HepG2 (cell line): ENCODE results near the gene PPME1. TPM values are rescaled to one million over a fixed set of nuclear protein-coding genes. Genes with fewer than 3 reads are reported as not detected.
A peak's percentile ranks its signal among the peaks of the same experiment; 100 is the strongest.

ENCODE experiments used
- ATAC-seq: fragments of 200-7000 bp; cut with Tn5 transposase; 3 replicates; pipeline ENCODE4 v1.9.1; 2020; ENCODE audit warnings: mild to moderate bottlenecking, moderate library complexity
- BruUV-seq: library from RNA; stranded (reverse); fragments of 400-500 nt; replicated peaks from 2 replicates; lab custom pipeline; 2021; lab: Mats Ljungman, UMichigan
- CTCF ChIA-PET: fragments of 300-600 bp; formaldehyde crosslinking; extraction: SDS; loops from one replicate; lab custom pipeline; 2021; ENCODE audit warnings: low total read pairs, inconsistent platforms, low intra/inter-chr PET ratio; lab: Yijun Ruan, JAX
- POLR2A ChIA-PET: fragments of 350-600 bp; sonication (Branson Sonifier 250); formaldehyde crosslinking; loops from one replicate; lab custom pipeline; 2020; ENCODE audit warnings: antibody characterized with exemption, inconsistent platforms; lab: Yijun Ruan, JAX
- DNase-seq: peaks from one replicate; pipeline ENCODE4 v3.0.0-alpha.2; 2015; ENCODE audit warnings: low spot score
- FAIRE-seq: peaks from 3 replicates; lab custom pipeline; 2011; peaks lifted over from hg19 to GRCh38; lab: Jason Lieb, UNC
- H2AFZ ChIP-seq: one replicate; pipeline ENCODE4 v1.6.1; 2011; ENCODE audit warnings: low read length, inconsistent platforms
- H3K27ac ChIP-seq: fragments of 300-600 bp; 3 replicates; pipeline ENCODE4 v1.8.0; 2011; ENCODE audit warnings: mixed run types, mild to moderate bottlenecking, mixed read lengths, low read length, inconsistent platforms; ENCODE audit not compliant: insufficient read depth; ENCODE audit errors: extremely low read length
- H3K27me3 ChIP-seq, 2 experiments: fragments of 200-600 bp in 1 of 2; 2 replicates in 1 of 2; 3 replicates in 1 of 2; pipeline versions ENCODE4 v1.6.0 to v1.8.0; 2011; ENCODE audit warnings: low read length in 2 of 2, mild to moderate bottlenecking in 2 of 2, moderate library complexity in 2 of 2, inconsistent platforms in 1 of 2; ENCODE audit not compliant: insufficient read depth in 2 of 2, control insufficient read depth in 1 of 2
- H3K36me3 ChIP-seq, 2 experiments: fragments of 200-600 bp in 1 of 2; replicated peaks in 1 of 2; 2 replicates in 1 of 2; 3 replicates in 1 of 2; pipeline versions ENCODE4 v1.5.1 to v1.8.0; 2011; ENCODE audit warnings: low read length in 2 of 2, inconsistent platforms in 1 of 2; ENCODE audit not compliant: insufficient read depth in 2 of 2, control insufficient read depth in 1 of 2
- H3K4me1 ChIP-seq: 2 replicates; pipeline ENCODE4 v1.5.1; 2012; ENCODE audit warnings: low read length, inconsistent platforms; ENCODE audit not compliant: insufficient read depth
- H3K4me2 ChIP-seq: 2 replicates; pipeline ENCODE4 v1.6.0; 2011; ENCODE audit warnings: low read depth, low read length, inconsistent platforms
- H3K4me3 ChIP-seq, 3 experiments: fragments of 200-600 bp in 1 of 3; sonication (generic), shearing (Covaris generic) in 1 of 3; replicated peaks in 1 of 3; 2 replicates each; pipeline ENCODE4 v1.5.1; 2011 to 2016; ENCODE audit warnings: low read length in 3 of 3, inconsistent platforms in 2 of 3, low read depth in 2 of 3, mild to moderate bottlenecking in 2 of 3, control low read depth in 1 of 3, mixed read lengths in 1 of 3; ENCODE audit not compliant: insufficient read depth in 1 of 3
- H3K79me2 ChIP-seq: one replicate; pipeline ENCODE4 v1.6.1; 2011; ENCODE audit warnings: low read length, inconsistent platforms; ENCODE audit not compliant: insufficient read depth
- H3K9ac ChIP-seq: 2 replicates; pipeline ENCODE4 v1.6.0; 2011; ENCODE audit warnings: mild to moderate bottlenecking, low read depth, low read length, inconsistent platforms; ENCODE audit not compliant: insufficient read depth
- H3K9me3 ChIP-seq: 2 replicates; pipeline ENCODE4 v1.5.1; 2012; ENCODE audit warnings: mild to moderate bottlenecking, low read length
- H4K20me1 ChIP-seq: 2 replicates; pipeline ENCODE4 v1.6.0; 2011; ENCODE audit warnings: inconsistent platforms, mild to moderate bottlenecking, low read length, moderate library complexity; ENCODE audit not compliant: insufficient read depth
- EP300 ChIP-seq, 3 experiments: sonication (generic) in 1 of 3; formaldehyde crosslinking in 1 of 3; IDR thresholded peaks; 2 replicates each; pipeline versions ENCODE4 v1.5.1 to v1.6.1; 2011 to 2020; ENCODE audit warnings: low read depth in 2 of 3, low read length in 2 of 3, borderline replicate concordance in 1 of 3, improper control_type of control experiment in 1 of 3, mild to moderate bottlenecking in 1 of 3, missing genetic modification reagents in 1 of 3, moderate library complexity in 1 of 3
- MAFF ChIP-seq: IDR thresholded peaks from 2 replicates; pipeline ENCODE4 v1.6.1; 2011; ENCODE audit warnings: low read depth, low read length, improper control_type of control experiment
- MAFK ChIP-seq, 2 experiments: IDR thresholded peaks in 1 of 2; conservative IDR thresholded peaks in 1 of 2; 2 replicates each; pipeline ENCODE4 v1.6.1; 2011; ENCODE audit warnings: improper control_type of control experiment in 2 of 2, low read length in 2 of 2
- ZNF282 ChIP-seq: fragments of 450-650 bp; IDR thresholded peaks from 2 replicates; pipeline ENCODE4 v1.6.1; 2018; ENCODE audit not compliant: partially characterized antibody
- ZNF292 ChIP-seq: sonication (generic); formaldehyde crosslinking; IDR thresholded peaks from 2 replicates; pipeline ENCODE4 v1.8.1; 2022; ENCODE audit warnings: mild to moderate bottlenecking, low read depth, missing genetic modification reagents, borderline replicate concordance
- ZNF564 ChIP-seq: sonication (generic); formaldehyde crosslinking; IDR thresholded peaks from 2 replicates; pipeline ENCODE4 v1.8.1; 2023; ENCODE audit warnings: mild to moderate bottlenecking, missing genetic modification reagents
- ZNF709 ChIP-seq: sonication (generic); formaldehyde crosslinking; IDR thresholded peaks from 2 replicates; pipeline ENCODE4 v1.5.0; 2020; ENCODE audit warnings: mild to moderate bottlenecking, missing genetic modification reagents
- WGBS: methylation state at CpG from one replicate; pipeline ENCODE4 v1.1.6; 2017; ENCODE audit warnings: low lambda C conversion rate; 5-methylcytosine and 5-hydroxymethylcytosine counted together
- in situ Hi-C: cut with HindIII; loops from 2 replicates; pipeline ENCODE4 v1.10.0; 2017; ENCODE audit warnings: low pct_unique_long_range_greater_than_20kb; ENCODE audit not compliant: extremely low pct_ligation_motif_present
- intact Hi-C: fragments of 100-400 bp; cut with micrococcal nuclease; formaldehyde crosslinking; loops from one replicate; pipeline ENCODE4 v1.10.0; 2022; ENCODE audit not compliant: unreplicated experiment
- polyA plus RNA-seq, 8 experiments: library from polyadenylated mRNA; depleted of rRNA in 3 of 8; stranded (reverse) in 7 of 8; unstranded in 1 of 8; fragments of >200 nt; fragmentation: Illumina TruSeq in 4 of 8; extraction: Trizol in 4 of 8; gene quantifications; 2 replicates each; pipeline versions ENCODE4 v1.2.1 to v1.2.3, GENCODE V29; 2011 to 2016; ENCODE audit warnings: low read depth in 4 of 8, missing spikeins in 1 of 8, mixed read lengths in 1 of 8; ENCODE audit not compliant: insufficient read depth in 1 of 8
- total RNA-seq, 5 experiments: library from RNA; depleted of rRNA; stranded (reverse); fragments of >200 nt; fragmentation: Illumina TruSeq; extraction: Trizol; gene quantifications; 2 replicates each; pipeline ENCODE4 v1.2.3, GENCODE V29; 2016; ENCODE audit warnings: low read depth in 1 of 5
- TF ChIP-seq, protein P1 (sequence below): sonication (generic); formaldehyde crosslinking; IDR thresholded peaks from 2 replicates; pipeline ENCODE4 v1.8.0; 2022; ENCODE audit warnings: missing genetic modification reagents, mild to moderate bottlenecking, inconsistent platforms, borderline replicate concordance
- TF ChIP-seq, protein P2 (sequence below): sonication (generic); formaldehyde crosslinking; IDR thresholded peaks from 2 replicates; pipeline ENCODE4 v1.4.0; 2020; ENCODE audit warnings: missing genetic modification reagents, low read depth, mild to moderate bottlenecking, borderline replicate concordance
- TF ChIP-seq, protein P3 (sequence below): conservative IDR thresholded peaks from 2 replicates; pipeline ENCODE4 v1.6.1; 2018; ENCODE audit warnings: missing genetic modification reagents

The PPME1 gene
- total and polyA plus RNA-seq, 2 of the 13 experiments (the other 11 are each of a cell fraction or from before 2014, with no cell fraction given), result 31.3 to 56.0 TPM

DNA sequence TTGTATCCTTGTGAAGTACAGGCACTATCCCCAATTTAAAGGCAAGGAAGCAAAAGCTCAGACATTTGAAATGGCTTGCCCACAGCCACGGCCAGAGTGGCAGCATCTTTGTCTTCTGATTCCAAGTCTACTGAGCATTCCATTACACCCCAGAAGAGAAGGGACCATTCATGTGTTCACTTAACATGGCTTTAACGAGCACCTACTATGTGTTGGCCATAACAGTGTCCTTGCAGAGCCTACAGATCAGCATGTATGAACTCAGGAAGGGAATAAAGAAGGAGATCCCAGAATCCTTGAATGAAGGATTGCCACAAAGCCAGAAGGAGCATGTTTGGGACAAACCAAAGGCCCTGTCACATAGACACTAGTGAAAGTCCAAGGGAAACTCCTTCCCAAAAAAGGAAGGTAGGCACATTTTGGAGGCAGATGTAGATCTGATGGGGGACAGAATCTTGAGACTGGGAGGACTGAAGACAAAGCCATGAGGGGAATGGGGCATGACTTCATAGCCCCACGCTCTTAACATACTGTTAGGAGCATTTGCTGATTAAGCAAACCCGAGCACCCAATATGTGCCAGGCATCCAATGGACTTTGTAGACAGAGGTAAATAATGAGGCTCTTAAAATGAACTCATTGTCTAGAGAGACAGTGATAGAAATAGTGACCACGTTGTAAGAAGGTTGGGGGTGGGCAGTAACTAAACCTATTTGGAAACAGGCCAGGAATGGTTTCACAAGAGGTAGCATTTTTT, 85.5 kb downstream of the PPME1 start:
- no peaks in the 10 kb centered on the region for H3K79me2 ChIP-seq
- 67% methylated on average over 5 of the region's 5 CpGs for WGBS

More for the DNA sequence above, 85.5 kb downstream of the PPME1 start:
- POLR2A ChIA-PET, result interaction anchor here (1.0 kb wide), 2 partner anchors 193 to 314 kb away, joined by 4 to 6 read pairs; no protein-coding TSS in a partner anchor
- FAIRE-seq (no peak), ATAC-seq (no peak), DNase-seq (peak; percentile 5)
- BruUV-seq, result TSS peak; percentile 40
- Histone ChIP-seq H3K36me3 (peaks cover 4 to 27% of the 10 kb centered on the region in 2 experiments), H3K27me3 (no peaks in the 10 kb centered on the region), H2AFZ (no peak overlapping the region), H3K4me2 (no peak overlapping the region), H3K4me1 (peaks cover 8% of the 10 kb centered on the region; the same call in 1 of the 2 replicates), H3K9me3 (no peaks in the 10 kb centered on the region), H4K20me1 (no peaks in the 10 kb centered on the region), H3K4me3 (no peak overlapping the region), H3K27ac (no peak overlapping the region), H3K9ac (no peak overlapping the region)
- in situ Hi-C loops, result loop anchor here (10.0 kb wide), 1 partner anchor 198 kb away; no protein-coding TSS in a partner anchor
- intact Hi-C loops, result loop anchor here (1.0 to 5.0 kb wide), 2 partner anchors 66 to 193 kb away; no protein-coding TSS in a partner anchor
- TF ChIP-seq, protein P1, sequence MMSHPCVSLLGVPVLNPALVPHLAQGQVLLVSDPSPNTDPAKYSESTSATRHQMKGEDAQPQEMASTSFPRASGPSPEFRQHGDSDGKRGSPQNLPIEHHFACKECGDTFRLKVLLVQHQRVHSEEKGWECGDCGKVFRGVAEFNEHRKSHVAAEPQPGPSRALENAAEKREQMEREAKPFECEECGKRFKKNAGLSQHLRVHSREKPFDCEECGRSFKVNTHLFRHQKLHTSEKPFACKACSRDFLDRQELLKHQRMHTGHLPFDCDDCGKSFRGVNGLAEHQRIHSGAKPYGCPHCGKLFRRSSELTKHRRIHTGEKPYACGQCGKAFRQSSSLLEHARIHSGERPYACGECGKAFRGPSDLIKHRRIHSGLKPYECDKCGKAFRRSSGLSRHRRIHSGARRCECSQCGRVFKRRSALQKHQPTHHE, result no peak
- no peak for TF ChIP-seq ZNF282
- TF ChIP-seq, protein P2, sequence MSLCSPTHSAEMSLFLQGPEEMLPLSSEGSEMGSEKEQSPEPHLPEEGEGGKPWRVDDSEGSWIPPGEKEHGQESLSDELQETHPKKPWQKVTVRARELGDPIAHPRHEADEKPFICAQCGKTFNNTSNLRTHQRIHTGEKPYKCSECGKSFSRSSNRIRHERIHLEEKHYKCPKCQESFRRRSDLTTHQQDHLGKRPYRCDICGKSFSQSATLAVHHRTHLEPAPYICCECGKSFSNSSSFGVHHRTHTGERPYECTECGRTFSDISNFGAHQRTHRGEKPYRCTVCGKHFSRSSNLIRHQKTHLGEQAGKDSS (CRISPR knock-in tag), result no peak
- TF ChIP-seq MAFF, result peak; percentile 58
- no peak for TF ChIP-seq EP300 (IDR thresholded peaks at IDR 0.05; ENCODE audit: low read depth in 2 of 2, low read length in 2 of 2)
- TF ChIP-seq EP300 (CRISPR knock-in tag; IDR thresholded peaks at IDR 0.05; ENCODE audit: borderline replicate concordance), result no peak
- TF ChIP-seq ZNF564 (CRISPR knock-in tag), result no peak
- TF ChIP-seq, protein P3, sequence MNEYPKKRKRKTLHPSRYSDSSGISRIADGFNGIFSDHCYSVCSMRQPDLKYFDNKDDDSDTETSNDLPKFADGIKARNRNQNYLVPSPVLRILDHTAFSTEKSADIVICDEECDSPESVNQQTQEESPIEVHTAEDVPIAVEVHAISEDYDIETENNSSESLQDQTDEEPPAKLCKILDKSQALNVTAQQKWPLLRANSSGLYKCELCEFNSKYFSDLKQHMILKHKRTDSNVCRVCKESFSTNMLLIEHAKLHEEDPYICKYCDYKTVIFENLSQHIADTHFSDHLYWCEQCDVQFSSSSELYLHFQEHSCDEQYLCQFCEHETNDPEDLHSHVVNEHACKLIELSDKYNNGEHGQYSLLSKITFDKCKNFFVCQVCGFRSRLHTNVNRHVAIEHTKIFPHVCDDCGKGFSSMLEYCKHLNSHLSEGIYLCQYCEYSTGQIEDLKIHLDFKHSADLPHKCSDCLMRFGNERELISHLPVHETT (CRISPR knock-in tag), result no peak
- peak; percentile 71 to 74 for TF ChIP-seq MAFK (conservative IDR thresholded peaks at IDR 0.05 in 1 of 2, IDR thresholded peaks at IDR 0.05 in 1 of 2; ENCODE audit: low read length in 2 of 2)
- no peak for TF ChIP-seq ZNF292 (CRISPR knock-in tag)
- TF ChIP-seq ZNF709 (CRISPR knock-in tag), result no peak
- CTCF ChIA-PET, result interaction anchor here (1.4 to 2.9 kb wide), 2 partner anchors 65 to 193 kb away, joined by 7 to 21 read pairs; no protein-coding TSS in a partner anchor
